K562 (cell line): Measurements from ENCODE around the gene FUT4. TPM values are rescaled to one million over a fixed set of nuclear protein-coding genes. Genes with fewer than 3 reads are reported as not detected.

Experiments used
- CXXC5 ChIP-seq: fragments of 250-450 bp; sonication (Bioruptor Pico); IDR thresholded peaks from 2 replicates; pipeline ENCODE4 v1.8.0; 2022; ENCODE audit warnings: inconsistent platforms, mild to moderate bottlenecking, moderate library complexity
- HDAC3 ChIP-seq: fragments of 450-650 bp; IDR thresholded peaks from 2 replicates; pipeline ENCODE4 v1.6.1; 2018; ENCODE audit warnings: borderline replicate concordance, mild to moderate bottlenecking, moderate library complexity; ENCODE audit not compliant: partially characterized antibody
- MGA ChIP-seq: fragments of 450-650 bp; IDR thresholded peaks from 2 replicates; pipeline ENCODE4 v1.6.1; 2016; ENCODE audit warnings: mild to moderate bottlenecking, moderate library complexity
- REST ChIP-seq, 2 experiments: fragments of 450-650 bp; formaldehyde crosslinking in 1 of 2; IDR thresholded peaks; 2 replicates each; pipeline versions ENCODE4 v1.4.0 to v1.6.1; 2014 to 2020; ENCODE audit warnings: mild to moderate bottlenecking in 2 of 2, borderline replicate concordance in 1 of 2, low read depth in 1 of 2
- ZFX ChIP-seq: sonication (generic); formaldehyde crosslinking; IDR thresholded peaks from 2 replicates; pipeline ENCODE4 v1.8.0; 2022; ENCODE audit warnings: mild to moderate bottlenecking, missing genetic modification reagents, moderate library complexity
- ZKSCAN1 ChIP-seq: fragments of 150-350 bp; IDR thresholded peaks from 2 replicates; pipeline ENCODE4 v1.6.1; 2016; ENCODE audit warnings: low read depth, low read length
- ZNF3 ChIP-seq: fragments of 250-450 bp; sonication (Bioruptor Pico); IDR thresholded peaks from 2 replicates; pipeline ENCODE4 v1.5.0; 2021; ENCODE audit warnings: mild to moderate bottlenecking, moderate library complexity
- ZNF551 ChIP-seq: fragments of 250-450 bp; sonication (Bioruptor Pico); IDR thresholded peaks from 2 replicates; pipeline ENCODE4 v1.5.0; 2021; ENCODE audit warnings: mild to moderate bottlenecking, moderate library complexity
- polyA plus RNA-seq, 8 experiments: library from polyadenylated mRNA; depleted of rRNA in 4 of 8; stranded (reverse) in 5 of 8; unstranded in 3 of 8; fragments of >200 nt; fragmentation: Nextera tagmentation in 2 of 8; fragmentation: Illumina TruSeq in 1 of 8; extraction: Ambion mirVana in 2 of 8; extraction: Trizol in 1 of 8; gene quantifications; 2 replicates each; pipeline versions ENCODE4 v1.2.1 to v1.2.3, GENCODE V29; 2011 to 2014; ENCODE audit warnings: inconsistent platforms in 1 of 8, missing spikeins in 1 of 8
- total RNA-seq, 7 experiments: library from RNA; depleted of rRNA in 6 of 7; stranded (reverse); fragments of >200 nt in 6 of 7; fragmentation: Illumina TruSeq in 2 of 7; extraction: Trizol in 2 of 7; gene quantifications; 2 replicates each; pipeline versions ENCODE4 v1.2.1 to v1.2.3, GENCODE V29; 2011 to 2021; ENCODE audit warnings: low replicate concordance in 1 of 7

The FUT4 gene
- total and polyA plus RNA-seq, 9 of the 15 experiments (the other 6 are each of a cell fraction or from before 2014, with no cell fraction given): 1.1 to 8.9 (median 5.5) TPM

GRCh38 chr11:94567181-94567670, 23.5 kb downstream of the FUT4 start, which contains the start of gene PIWIL4 (continued):
- TF ChIP-seq MGA (peak; percentile 91), HDAC3 (no peak), CXXC5 (peak; percentile 95), REST (IDR thresholded peaks at IDR 0.05; ENCODE audit: borderline replicate concordance) (no peak; the same call in 1 of the 2 replicates), REST (CRISPR knock-in tag; IDR thresholded peaks at IDR 0.05; ENCODE audit: low read depth) (no peak), ZFX (peak; percentile 78), ZNF3 (CRISPR knock-in tag) (no peak), ZKSCAN1 (no peak), ZNF551 (CRISPR knock-in tag) (no peak)
